IPS DF 6.9 (cell line): ENCODE measurements around the gene KCNJ10.

Experiments
- DNase-seq: peaks from one replicate; pipeline ENCODE4 v3.0.0-alpha.2; 2013; ENCODE audit warnings: low read depth, low spot score
- H3K27ac ChIP-seq: one replicate; pipeline ENCODE4 v1.5.1; 2013; ENCODE audit warnings: low read length, control low read depth
- H3K27me3 ChIP-seq: 2 replicates; pipeline ENCODE4 v1.6.1; 2013; ENCODE audit warnings: mild to moderate bottlenecking, low read length; ENCODE audit not compliant: control insufficient read depth, insufficient read depth
- H3K36me3 ChIP-seq: 2 replicates; pipeline ENCODE4 v1.6.1; 2013; ENCODE audit warnings: low read length; ENCODE audit not compliant: control insufficient read depth, insufficient read depth
- H3K4me1 ChIP-seq: 2 replicates; pipeline ENCODE4 v1.6.1; 2013; ENCODE audit warnings: low read length; ENCODE audit not compliant: control insufficient read depth, insufficient read depth
- H3K4me3 ChIP-seq: 2 replicates; pipeline ENCODE4 v1.5.1; 2013; ENCODE audit warnings: mild to moderate bottlenecking, low read length
- H3K9me3 ChIP-seq: 2 replicates; pipeline ENCODE4 v1.6.1; 2013; ENCODE audit warnings: low read length, inconsistent platforms; ENCODE audit not compliant: control insufficient read depth, insufficient read depth
- WGBS: extraction: QIAGEN DNeasy Blood & Tissue Kit; methylation state at CpG from one replicate; pipeline ENCODE4 v1.1.7; 2013; ENCODE audit warnings: mixed read lengths, missing lambda C conversion rate; ENCODE audit not compliant: insufficient read length, insufficient coverage; 5-methylcytosine and 5-hydroxymethylcytosine counted together

KCNJ10 gene

GRCh38 chr1:160045653-160046052 lies 24.3 kb downstream of the KCNJ10 start:
- no peak for DNase-seq
- no CpG with 5 or more reads among the region's 2 CpGs for WGBS
- Histone ChIP-seq H3K36me3 (no peaks in the 10 kb centered on the region), H3K4me3 (no peak overlapping the region), H3K9me3 (no peaks in the 10 kb centered on the region), H3K27ac (no peak overlapping the region), H3K27me3 (no peaks in the 10 kb centered on the region), H3K4me1 (peaks cover 4% of the 10 kb centered on the region; the same call in 1 of the 2 replicates)

DNA sequence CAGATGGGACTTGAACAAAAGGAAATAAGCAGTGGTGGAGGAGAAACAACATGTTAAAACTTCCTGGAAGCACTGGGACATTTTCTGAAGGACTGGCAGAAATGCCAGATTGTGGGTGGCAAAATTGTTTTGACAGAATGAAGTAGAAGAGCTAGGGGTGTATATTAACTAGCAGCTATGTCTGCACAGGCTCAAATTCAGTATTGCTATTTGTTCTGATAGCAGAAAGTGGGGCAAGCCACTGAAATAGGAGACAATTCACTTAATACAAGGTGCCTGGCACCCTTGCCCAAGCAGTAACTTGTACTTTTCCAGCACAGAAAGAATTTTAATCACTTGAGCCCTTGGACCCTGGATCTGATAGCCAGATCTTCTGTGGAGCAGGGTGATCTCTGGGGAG lies 26.4 kb downstream of the KCNJ10 start:
- Histone ChIP-seq H3K27me3 (no peaks in the 10 kb centered on the region), H3K27ac (no peak overlapping the region), H3K9me3 (no peaks in the 10 kb centered on the region), H3K36me3 (no peaks in the 10 kb centered on the region), H3K4me3 (no peak overlapping the region), H3K4me1 (peaks cover 4% of the 10 kb centered on the region; the same call in 1 of the 2 replicates)
- no peak for DNase-seq

DNA sequence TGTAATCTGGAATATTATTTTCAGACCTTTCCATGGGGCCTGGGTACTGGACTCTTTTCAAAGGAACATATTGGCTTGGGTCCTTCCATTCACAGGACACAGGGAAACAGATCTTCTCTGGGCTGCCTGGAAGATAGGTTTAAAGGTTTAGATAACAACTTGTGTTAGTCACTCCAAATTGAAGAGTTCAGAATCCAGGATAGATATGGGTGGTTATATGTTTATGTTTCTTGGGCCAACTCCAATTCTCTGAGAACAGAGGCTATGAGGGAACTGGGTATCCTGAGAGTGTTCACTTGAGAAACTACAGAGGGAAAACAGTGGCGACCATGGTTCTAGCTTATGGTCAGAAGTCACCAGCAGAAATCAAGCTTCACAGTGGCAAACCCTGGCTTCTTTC lies 29.5 kb downstream of the KCNJ10 start:
- Histone ChIP-seq H3K9me3 (no peaks in the 10 kb centered on the region), H3K4me1 (no peaks in the 10 kb centered on the region), H3K36me3 (no peaks in the 10 kb centered on the region), H3K4me3 (no peak overlapping the region), H3K27me3 (no peaks in the 10 kb centered on the region), H3K27ac (no peak overlapping the region)
- no peak for DNase-seq
- no CpG with 5 or more reads among the region's 1 CpG for WGBS

DNA sequence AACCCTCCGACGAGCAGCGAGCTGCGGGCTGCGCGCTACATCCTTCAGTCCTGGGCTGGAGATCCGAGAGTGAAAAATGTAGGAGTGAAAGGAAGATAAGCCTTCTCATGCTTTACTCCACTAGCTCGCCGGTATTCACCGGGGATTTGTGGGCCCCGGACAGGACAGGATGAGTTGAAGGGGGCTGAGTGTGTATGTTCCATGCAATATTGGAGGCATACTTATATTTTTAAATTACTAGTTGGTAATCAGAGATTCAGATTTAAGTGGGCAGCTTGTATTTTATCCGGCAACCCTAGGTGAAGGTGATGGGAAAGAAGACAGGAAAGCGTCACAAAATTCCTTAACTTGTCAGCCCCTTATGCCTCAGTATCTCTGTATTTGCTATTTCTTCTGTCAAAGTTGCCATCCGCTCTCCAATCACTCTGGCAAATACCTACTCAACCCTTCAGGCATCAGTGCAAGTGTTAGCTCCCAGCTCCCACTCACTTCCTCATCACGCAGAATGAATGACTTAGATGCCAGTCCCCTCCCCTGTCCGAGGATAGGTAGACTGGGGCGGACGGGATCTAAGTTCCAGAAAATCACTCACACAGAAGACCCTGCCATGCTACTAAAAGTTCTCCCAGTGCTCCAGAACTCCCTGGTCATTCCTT lies 37.7 kb downstream of the KCNJ10 start:
- H3K4me3 ChIP-seq = peak overlapping the region; percentile 41; the same call in 1 of the 2 replicates
- H3K9me3 ChIP-seq = no peaks in the 10 kb centered on the region
- H3K4me1 ChIP-seq = peaks cover 1% of the 10 kb centered on the region; the same call in 1 of the 2 replicates
- DNase-seq = no peak
- no peak overlapping the region for H3K27ac ChIP-seq
- WGBS = no CpG with 5 or more reads among the region's 18 CpGs
- no peaks in the 10 kb centered on the region for H3K27me3 ChIP-seq
- H3K36me3 ChIP-seq = no peaks in the 10 kb centered on the region

- peak; percentile 94 for DNase-seq
- WGBS = no CpG with 5 or more reads among the region's 60 CpGs
These were observed 38.4 kb downstream of the KCNJ10 start, which contains the start of gene PIGM for GRCh38 chr1:160031365-160032164. Gene PIGM (minus strand): TSS chr1:160031990. CDS start chr1:160031739, 251 bp downstream.

GRCh38 chr1:160030657-160031364 lies 39.1 kb downstream of the KCNJ10 start:
- H3K36me3 ChIP-seq = no peaks in the 10 kb centered on the region
- peaks cover 1% of the 10 kb centered on the region; the same call in 1 of the 2 replicates for H3K4me1 ChIP-seq
- H3K4me3 ChIP-seq = peak overlapping the region; percentile 41
- no CpG with 5 or more reads among the region's 23 CpGs for WGBS
- H3K27ac ChIP-seq = no peak overlapping the region
- no peaks in the 10 kb centered on the region for H3K9me3 ChIP-seq
- no peaks in the 10 kb centered on the region for H3K27me3 ChIP-seq
- no peak for DNase-seq

More at GRCh38 chr1:160031365-160032164, 38.4 kb downstream of the KCNJ10 start, which contains the start of gene PIGM:
- H3K27ac ChIP-seq = no peak within 1 kb of the TSS
- H3K36me3 ChIP-seq = no peaks in the 10 kb centered on the region
- H3K9me3 ChIP-seq = no peaks in the 10 kb centered on the region
- H3K4me3 ChIP-seq = peak within 1 kb of the TSS; percentile 41
- no peaks in the 10 kb centered on the region for H3K27me3 ChIP-seq
- peaks cover 1% of the 10 kb centered on the region; the same call in 1 of the 2 replicates for H3K4me1 ChIP-seq

- no peak overlapping the region for H3K4me3 ChIP-seq
These were observed 41.5 kb downstream of the KCNJ10 start for GRCh38 chr1:160028426-160028825.

GRCh38 chr1:160025314-160025713 lies 44.6 kb downstream of the KCNJ10 start:
- DNase-seq = no peak
- no peak overlapping the region for H3K27ac ChIP-seq
- no peak overlapping the region for H3K4me3 ChIP-seq
- no peaks in the 10 kb centered on the region for H3K4me1 ChIP-seq
- H3K27me3 ChIP-seq = no peaks in the 10 kb centered on the region
- no peaks in the 10 kb centered on the region for H3K9me3 ChIP-seq
- H3K36me3 ChIP-seq = no peaks in the 10 kb centered on the region
- WGBS = no CpG with 5 or more reads among the region's 1 CpG

More at GRCh38 chr1:160028426-160028825, 41.5 kb downstream of the KCNJ10 start:
- no peaks in the 10 kb centered on the region for H3K36me3 ChIP-seq
- peaks cover 1% of the 10 kb centered on the region; the same call in 1 of the 2 replicates for H3K4me1 ChIP-seq
- no peak overlapping the region for H3K27ac ChIP-seq
- no peak for DNase-seq
- no peaks in the 10 kb centered on the region for H3K27me3 ChIP-seq
- H3K9me3 ChIP-seq = no peaks in the 10 kb centered on the region

DNA sequence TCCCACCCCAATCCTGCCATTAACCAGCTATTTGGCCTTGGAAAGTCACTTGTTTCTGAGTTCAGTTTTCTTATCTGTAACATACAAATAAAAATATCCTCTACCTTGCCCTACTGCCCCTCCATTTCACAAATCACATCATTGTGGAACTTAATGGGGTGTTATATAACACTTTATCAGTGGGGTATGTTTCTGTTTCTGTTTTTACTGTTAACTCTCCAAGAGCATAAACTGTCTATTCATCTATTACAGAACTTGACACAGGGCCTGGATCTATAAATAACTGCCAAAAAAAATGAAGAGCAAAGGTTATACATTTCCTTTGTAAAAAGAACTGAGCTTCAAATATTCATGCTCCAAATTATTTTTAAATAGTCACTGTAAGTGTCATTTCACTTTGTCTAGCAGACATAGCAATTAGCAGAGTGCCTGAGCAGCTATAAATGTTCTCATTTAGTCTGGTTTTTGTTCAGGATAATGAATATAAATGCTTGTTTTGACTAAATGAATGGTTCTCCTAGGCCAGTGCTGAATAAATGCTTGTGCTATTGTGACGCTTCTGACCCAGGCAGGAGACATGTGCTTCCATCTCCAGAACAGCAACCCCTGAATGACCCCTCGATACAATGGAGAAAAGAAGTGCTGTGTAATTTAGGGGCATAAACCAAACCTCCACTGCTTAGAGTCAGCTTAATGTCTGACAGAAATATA lies 45.6 kb downstream of the KCNJ10 start:
- H3K27ac ChIP-seq = no peak overlapping the region
- no CpG with 5 or more reads among the region's 2 CpGs for WGBS
- no peak overlapping the region for H3K4me3 ChIP-seq
- no peaks in the 10 kb centered on the region for H3K27me3 ChIP-seq
- H3K4me1 ChIP-seq = no peaks in the 10 kb centered on the region
- H3K36me3 ChIP-seq = no peaks in the 10 kb centered on the region
- H3K9me3 ChIP-seq = no peaks in the 10 kb centered on the region
- DNase-seq = no peak
